ENCODE measurements around the gene NAALADL2. TPM values are rescaled to one million over a fixed set of nuclear protein-coding genes. Genes with fewer than 3 reads are reported as not detected.

Gene NAALADL2
- total and polyA plus RNA-seq, 3 donors from 2014 or later = 5.4 to 15.6 (median 6.0) TPM

- no peak overlapping the region for H3K4me3 ChIP-seq
- 88% methylated on average over 1 of the region's 1 CpG for WGBS, 2 donors
- H3K27ac ChIP-seq = no peak overlapping the region
- TF ChIP-seq POLR2A (IDR thresholded peaks at IDR 0.05) = no peak
- TF ChIP-seq, protein P1, sequence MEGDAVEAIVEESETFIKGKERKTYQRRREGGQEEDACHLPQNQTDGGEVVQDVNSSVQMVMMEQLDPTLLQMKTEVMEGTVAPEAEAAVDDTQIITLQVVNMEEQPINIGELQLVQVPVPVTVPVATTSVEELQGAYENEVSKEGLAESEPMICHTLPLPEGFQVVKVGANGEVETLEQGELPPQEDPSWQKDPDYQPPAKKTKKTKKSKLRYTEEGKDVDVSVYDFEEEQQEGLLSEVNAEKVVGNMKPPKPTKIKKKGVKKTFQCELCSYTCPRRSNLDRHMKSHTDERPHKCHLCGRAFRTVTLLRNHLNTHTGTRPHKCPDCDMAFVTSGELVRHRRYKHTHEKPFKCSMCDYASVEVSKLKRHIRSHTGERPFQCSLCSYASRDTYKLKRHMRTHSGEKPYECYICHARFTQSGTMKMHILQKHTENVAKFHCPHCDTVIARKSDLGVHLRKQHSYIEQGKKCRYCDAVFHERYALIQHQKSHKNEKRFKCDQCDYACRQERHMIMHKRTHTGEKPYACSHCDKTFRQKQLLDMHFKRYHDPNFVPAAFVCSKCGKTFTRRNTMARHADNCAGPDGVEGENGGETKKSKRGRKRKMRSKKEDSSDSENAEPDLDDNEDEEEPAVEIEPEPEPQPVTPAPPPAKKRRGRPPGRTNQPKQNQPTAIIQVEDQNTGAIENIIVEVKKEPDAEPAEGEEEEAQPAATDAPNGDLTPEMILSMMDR (IDR thresholded peaks at IDR 0.05) = no peak
- intact Hi-C loops (cut with DNase I; ENCODE audit: low total_unique reads) = no loop called here
- DNase-seq = no peak
- no peaks in the 10 kb centered on the region for H3K4me1 ChIP-seq
- H3K9me3 ChIP-seq = no peaks in the 10 kb centered on the region
- H3K36me3 ChIP-seq (ENCODE audit: low read depth, missing control alignments) = no peaks in the 10 kb centered on the region
- H3K27me3 ChIP-seq = no peaks in the 10 kb centered on the region
Observed at GRCh38 chr3:175274474-175275218, 415.5 kb downstream of the NAALADL2 start.

DNA sequence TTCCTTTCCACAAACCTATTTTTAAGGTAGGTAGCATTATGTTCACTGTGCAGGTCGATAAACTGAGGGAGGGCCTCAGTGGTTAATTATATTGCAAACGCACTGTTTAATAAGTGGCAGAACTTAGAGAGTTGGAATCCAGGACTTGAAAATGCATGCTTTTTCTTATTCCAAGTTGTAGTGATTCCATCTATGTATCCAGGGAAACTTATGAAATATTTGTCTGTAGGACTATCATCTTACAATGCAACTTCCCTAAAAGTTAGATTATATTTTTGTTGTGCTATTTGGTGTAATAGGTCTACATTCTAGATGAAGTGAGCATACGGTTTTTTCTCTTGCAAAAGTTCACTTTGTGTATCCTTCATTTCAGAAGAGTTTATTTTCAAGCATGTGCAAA lies 419.5 kb downstream of the NAALADL2 start:
- H3K4me3 ChIP-seq = no peak overlapping the region
- DNase-seq = no peak
- no peak for TF ChIP-seq POLR2A (IDR thresholded peaks at IDR 0.05)
- TF ChIP-seq, protein P1 (IDR thresholded peaks at IDR 0.05) = no peak
- 64 to 83% methylated on average over 3 of the region's 3 CpGs for WGBS, 2 donors
- no peaks in the 10 kb centered on the region for H3K4me1 ChIP-seq
- no peaks in the 10 kb centered on the region for H3K9me3 ChIP-seq
- H3K27me3 ChIP-seq = no peaks in the 10 kb centered on the region
- intact Hi-C loops (cut with DNase I; ENCODE audit: low total_unique reads) = no loop called here
- no peaks in the 10 kb centered on the region for H3K36me3 ChIP-seq (ENCODE audit: low read depth, missing control alignments)
- no peak overlapping the region for H3K27ac ChIP-seq

DNA sequence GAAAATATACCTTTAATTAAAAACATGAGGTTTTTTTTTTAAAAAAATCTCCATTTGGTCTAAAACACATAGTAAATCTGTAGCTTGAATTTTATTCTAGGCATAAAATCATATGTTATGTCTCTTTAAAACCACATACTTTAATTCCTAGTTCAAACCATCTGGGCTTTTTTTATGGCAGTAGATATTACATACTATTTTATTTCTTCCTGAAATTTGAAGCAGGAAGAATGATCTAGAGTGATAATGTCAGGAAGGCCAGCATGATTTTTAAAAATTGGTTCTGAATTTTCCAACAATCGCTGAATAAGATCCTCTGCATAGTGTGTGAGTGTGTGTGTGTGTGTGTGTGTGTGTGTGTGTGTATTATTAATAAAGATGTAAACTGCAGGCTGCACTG lies 420.3 kb downstream of the NAALADL2 start:
- Histone ChIP-seq H3K36me3 (ENCODE audit: low read depth, missing control alignments) (no peaks in the 10 kb centered on the region), H3K4me1 (no peaks in the 10 kb centered on the region), H3K4me3 (no peak overlapping the region), H3K27me3 (no peaks in the 10 kb centered on the region), H3K9me3 (no peaks in the 10 kb centered on the region), H3K27ac (no peak overlapping the region)
- intact Hi-C loops (cut with DNase I; ENCODE audit: low total_unique reads) = no loop called here
- 79 to 84% methylated on average over 1 of the region's 1 CpG for WGBS, 2 donors
- no peak for DNase-seq
- TF ChIP-seq, protein P1 (IDR thresholded peaks at IDR 0.05) = no peak
- TF ChIP-seq POLR2A (IDR thresholded peaks at IDR 0.05) = no peak

GRCh38 chr3:175279911-175280310 lies 420.8 kb downstream of the NAALADL2 start:
- no peaks in the 10 kb centered on the region for H3K36me3 ChIP-seq (ENCODE audit: low read depth, missing control alignments)
- DNase-seq = no peak
- intact Hi-C loops (cut with DNase I; ENCODE audit: low total_unique reads) = no loop called here
- no peak overlapping the region for H3K4me3 ChIP-seq
- WGBS, 2 donors = 81 to 89% methylated on average over 1 of the region's 1 CpG
- no peak overlapping the region for H3K27ac ChIP-seq
- H3K27me3 ChIP-seq = no peaks in the 10 kb centered on the region
- H3K9me3 ChIP-seq = no peaks in the 10 kb centered on the region
- H3K4me1 ChIP-seq = no peaks in the 10 kb centered on the region
- no peak for TF ChIP-seq POLR2A (IDR thresholded peaks at IDR 0.05)
- TF ChIP-seq, protein P1 (IDR thresholded peaks at IDR 0.05) = no peak
